DMS53 (cell line): ENCODE data around the gene RALGAPA1.
A peak's percentile ranks its signal among the peaks of the same experiment; 100 is the strongest.
"Not testable (repeated sequence)": the region's sequence is repeated elsewhere in the genome, so short reads cannot be mapped to it uniquely, and the experiment has no call there.

Experiments used
- DNase-seq: peaks from one replicate; lab custom pipeline; 2025; lab: John Stamatoyannopoulos, UW

The RALGAPA1 gene

GRCh38 chr14:35626947-35627346 lies 182.1 kb downstream of the RALGAPA1 start:
- not testable (repeated sequence) for DNase-seq

- DNase-seq = not testable (repeated sequence)
These were observed 187.1 kb downstream of the RALGAPA1 start for GRCh38 chr14:35621996-35622395.

DNA sequence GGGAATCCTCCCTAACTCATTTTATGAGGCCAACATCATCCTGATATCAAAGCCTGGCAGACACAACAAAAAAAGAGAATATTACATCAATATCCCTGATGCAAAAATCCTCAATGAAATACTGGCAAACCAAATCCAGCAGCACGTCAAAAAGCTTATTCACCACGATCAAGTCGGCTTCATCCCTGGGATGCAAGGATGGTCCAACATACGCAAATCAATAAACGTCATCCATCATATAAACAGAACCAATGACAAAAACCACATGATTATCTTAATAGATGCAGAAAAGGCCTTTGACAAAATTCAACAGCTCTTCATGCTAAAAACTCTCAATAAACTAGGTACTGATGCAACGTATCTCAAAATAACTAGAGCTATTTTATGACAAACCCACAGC lies 189.1 kb downstream of the RALGAPA1 start:
- DNase-seq = not testable (repeated sequence)

DNA sequence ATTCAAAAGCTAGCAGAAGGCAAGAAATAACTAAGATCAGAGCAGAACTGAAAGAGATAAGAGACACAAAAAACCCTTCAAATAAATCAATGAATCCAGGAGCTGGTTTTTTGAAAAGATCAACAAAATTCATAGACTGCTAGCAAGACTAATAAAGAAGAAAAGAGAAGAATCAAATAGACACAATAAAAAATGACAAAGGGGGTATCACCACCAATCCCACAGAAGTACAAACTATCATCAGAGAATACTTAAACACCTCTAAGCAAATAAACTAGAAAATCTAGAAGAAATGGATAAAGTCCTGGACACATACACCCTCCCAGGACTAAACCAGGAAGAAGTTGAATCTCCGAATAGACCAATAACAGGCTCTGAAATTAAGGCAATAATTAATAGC lies 189.6 kb downstream of the RALGAPA1 start:
- DNase-seq = not testable (repeated sequence)

GRCh38 chr14:35617500-35617899 lies 191.6 kb downstream of the RALGAPA1 start:
- no peak for DNase-seq

GRCh38 chr14:35607380-35607779 lies 201.7 kb downstream of the RALGAPA1 start:
- DNase-seq = no peak

DNA sequence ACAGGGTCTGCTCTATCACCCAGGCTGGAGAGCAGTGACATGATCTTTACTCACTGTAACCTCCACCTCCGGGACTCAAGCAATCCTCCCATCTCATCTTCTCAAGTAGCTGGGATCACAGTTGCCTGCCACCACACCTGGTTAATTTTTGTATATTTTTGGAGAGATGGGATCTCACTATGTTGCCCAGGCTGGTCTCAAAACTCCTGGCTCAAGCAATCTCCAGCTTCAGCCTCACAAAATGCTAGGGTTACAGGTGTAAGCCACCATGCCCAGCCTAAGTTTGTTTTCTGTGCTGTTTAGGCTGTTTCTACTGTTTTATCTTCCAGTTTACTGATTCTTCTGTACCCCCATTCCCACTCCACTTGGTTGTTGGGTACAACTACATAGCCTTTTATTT lies 208.8 kb downstream of the RALGAPA1 start:
- DNase-seq = no peak

GRCh38 chr14:35594616-35595015 lies 214.5 kb downstream of the RALGAPA1 start:
- no peak for DNase-seq

GRCh38 chr14:35587373-35587772 lies 221.7 kb downstream of the RALGAPA1 start:
- DNase-seq = not testable (repeated sequence)

DNA sequence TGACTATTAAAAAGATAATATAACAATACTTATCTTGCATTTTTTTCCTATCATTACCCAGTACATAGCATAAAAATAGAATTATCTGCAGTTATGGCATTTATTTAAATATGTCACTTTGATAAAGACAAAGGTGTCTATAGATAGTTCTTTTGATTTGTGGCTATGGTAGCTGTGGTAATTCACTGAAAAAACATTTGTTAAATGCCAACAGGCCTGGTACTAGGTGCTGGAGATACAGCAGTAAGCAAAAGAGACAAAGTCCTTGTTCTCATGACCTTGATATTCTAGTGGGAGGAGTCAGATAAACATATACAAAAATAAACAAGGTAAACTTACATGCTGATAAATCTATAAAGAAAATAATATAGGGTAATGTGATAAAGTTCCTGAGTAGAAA lies 230.5 kb downstream of the RALGAPA1 start:
- DNase-seq = no peak

DNA sequence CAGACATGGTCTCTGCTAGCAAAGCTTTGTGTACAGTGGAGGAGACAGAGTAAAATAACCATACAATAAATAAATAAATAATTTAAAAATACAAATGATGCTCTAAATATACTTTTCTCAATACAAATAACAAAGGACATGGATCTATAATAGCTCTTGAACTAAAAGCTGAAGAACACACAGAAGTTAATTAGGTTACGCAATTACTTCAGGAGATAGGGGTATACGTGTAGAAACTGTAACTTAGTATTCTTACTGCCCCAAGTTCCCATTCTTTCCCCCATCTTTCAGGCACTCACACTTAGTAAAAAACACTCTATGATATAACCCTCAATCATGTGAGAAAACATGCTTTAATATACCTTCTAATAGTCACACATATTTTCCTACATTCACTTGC lies 231.0 kb downstream of the RALGAPA1 start:
- DNase-seq = no peak

DNA sequence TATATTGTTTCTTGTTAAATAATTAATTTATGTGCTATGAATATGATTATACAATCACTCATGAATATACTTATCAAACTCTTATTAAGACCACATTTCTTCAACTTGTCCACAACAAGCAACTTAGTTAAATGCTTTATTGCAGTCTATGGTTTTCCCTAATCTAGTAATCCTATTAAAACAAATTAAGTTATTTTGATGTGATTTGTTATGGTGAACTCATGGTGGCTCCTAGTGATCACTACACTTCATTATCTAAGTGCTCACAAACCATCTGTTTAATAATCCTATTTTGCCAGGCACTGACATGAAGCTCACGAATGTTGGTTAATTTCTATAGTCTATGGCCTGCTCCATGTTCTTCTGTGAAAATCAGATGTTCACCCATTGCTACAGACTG lies 232.2 kb downstream of the RALGAPA1 start:
- no peak for DNase-seq

DNA sequence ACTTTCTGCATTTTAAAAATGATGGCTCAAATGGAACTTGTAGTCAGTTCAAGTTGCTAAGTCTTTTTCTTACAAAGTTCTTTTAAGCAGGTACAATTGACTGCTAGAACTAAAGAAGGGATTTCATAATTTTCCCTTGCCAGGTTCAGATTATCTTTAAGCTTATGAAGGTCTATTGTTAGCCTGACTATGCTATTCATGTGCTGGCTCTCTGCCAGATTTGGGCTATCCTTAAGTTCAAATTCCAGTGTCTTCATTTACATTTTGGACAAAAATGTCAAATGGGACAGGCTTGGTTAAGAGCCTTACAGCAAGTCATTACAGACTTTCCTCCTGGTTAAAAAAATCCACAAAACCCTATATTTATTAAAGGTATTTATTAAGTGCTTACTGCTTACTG lies 232.8 kb downstream of the RALGAPA1 start:
- DNase-seq = no peak

DNA sequence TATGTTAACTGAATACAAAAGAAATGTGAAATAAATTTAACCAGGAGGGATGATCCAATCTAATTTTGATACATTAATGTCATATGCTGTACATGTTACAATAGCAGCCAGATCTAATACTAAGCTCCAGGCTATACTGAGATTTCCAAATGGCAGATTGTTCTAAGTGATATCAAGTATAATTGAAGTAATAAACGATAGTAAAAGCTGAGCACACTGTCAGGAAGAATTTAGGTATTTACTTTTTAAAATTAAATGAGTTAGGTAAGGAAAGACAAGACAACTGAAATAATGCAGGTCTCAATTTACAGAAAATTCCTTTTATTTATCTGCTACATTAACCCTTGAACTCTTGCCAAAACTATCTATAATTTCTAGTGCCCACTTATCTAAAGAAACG lies 235.2 kb downstream of the RALGAPA1 start:
- DNase-seq = no peak

GRCh38 chr14:35571598-35571997 lies 237.5 kb downstream of the RALGAPA1 start:
- no peak for DNase-seq

- no peak for DNase-seq
These were observed 243.1 kb downstream of the RALGAPA1 start for GRCh38 chr14:35565871-35566464.

DNA sequence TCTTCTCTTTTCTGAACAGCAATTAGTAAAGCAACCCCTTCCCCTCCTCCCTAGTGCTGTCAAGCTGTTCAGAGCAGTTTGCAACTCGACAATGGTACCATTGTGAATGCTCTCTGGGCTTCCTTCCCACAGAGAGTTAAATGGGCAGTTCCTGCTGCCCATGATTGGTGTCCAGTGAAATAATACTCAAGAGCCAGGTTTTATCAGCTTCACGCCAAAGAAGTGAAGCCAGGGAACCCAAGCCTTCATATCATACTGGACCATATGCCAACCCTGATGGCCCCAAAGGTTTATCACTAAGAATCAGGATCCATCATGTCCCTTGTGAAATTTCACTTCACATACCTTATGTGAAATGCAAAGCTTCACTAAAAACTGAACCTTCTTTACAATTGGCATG lies 250.4 kb downstream of the RALGAPA1 start:
- DNase-seq = no peak

DNA sequence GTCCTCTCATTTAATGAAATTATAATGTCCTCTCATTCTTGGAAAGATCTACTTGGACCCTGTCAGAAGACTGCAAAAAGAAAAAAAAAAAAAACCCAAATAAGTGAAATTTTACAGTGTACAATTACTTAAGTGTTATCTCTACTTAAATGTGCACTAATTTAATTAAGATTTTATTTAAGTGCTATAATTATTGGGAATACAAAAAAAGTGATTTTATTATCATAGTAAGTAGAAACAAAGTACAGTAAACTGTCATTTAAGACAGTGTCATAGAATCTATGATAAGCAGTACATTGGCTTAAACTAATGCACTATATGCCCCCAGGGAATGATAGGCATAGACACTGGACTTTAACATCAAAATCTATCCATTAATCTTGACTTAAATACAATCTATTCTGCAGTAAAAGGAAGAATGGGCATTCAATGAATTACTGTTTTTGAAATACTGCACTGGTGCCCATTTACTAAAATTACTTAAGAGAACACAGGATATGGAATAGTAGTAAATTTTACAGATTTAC lies 251.8 kb downstream of the RALGAPA1 start:
- no peak for DNase-seq

GRCh38 chr14:35556548-35556947 lies 252.5 kb downstream of the RALGAPA1 start:
- peak; percentile 6 for DNase-seq

DNA sequence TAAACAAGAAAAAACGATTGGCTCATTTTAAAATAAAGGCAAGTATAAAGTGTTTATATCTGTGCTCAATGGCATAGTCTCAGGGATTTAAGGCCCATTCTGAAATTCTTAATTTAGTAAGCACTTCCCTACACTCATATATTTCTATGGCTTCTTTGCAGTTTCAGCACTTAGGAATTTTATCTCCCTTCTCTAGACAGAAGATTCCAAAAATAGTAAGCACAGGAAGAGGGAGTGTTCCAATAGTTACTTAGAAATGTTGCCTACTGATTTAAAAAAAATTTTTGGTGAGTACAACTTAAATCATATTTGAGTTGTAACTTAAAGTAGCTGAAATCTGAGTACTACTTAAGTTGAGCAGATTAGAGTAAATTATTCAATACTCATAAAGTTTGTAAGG lies 255.3 kb downstream of the RALGAPA1 start:
- no peak for DNase-seq

GRCh38 chr14:35551081-35551480 lies 258.0 kb downstream of the RALGAPA1 start:
- no peak for DNase-seq

DNA sequence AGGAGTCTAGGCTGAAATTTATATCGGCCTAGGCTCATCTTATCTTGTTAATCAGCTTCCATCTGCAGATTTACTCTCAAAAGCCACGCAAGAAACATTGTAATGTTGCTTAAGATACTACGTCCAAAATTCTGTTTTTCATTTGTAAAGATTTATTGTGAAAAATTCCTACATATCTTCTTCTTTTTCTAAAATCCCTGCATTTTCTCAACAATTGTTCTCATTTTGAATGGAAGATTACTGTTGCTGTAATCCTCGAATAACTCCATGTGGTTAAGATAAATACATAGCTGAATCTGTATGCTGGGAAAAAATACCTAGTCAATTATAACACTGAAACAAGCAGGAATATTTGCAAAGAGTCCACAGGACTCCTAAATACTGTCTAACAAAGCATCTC lies 259.5 kb downstream of the RALGAPA1 start:
- no peak for DNase-seq

GRCh38 chr14:35543006-35543405 lies 266.1 kb downstream of the RALGAPA1 start:
- DNase-seq = no peak

- no peak for DNase-seq
These were observed 269.1 kb downstream of the RALGAPA1 start for GRCh38 chr14:35539969-35540368.
